CD4-positive, alpha-beta memory T cell (primary cell): ENCODE measurements around the gene PILRB. TPM values are rescaled to one million over a fixed set of nuclear protein-coding genes. Genes with fewer than 3 reads are reported as not detected.
"Not testable (repeated sequence)": the region's sequence is repeated elsewhere in the genome, so short reads cannot be mapped to it uniquely, and the experiment has no call there.

ENCODE experiments used
- CTCF ChIA-PET: fragments of 350-600 bp; sonication (Branson Sonifier 250); formaldehyde crosslinking; loops from one replicate; lab custom pipeline; 2021; ENCODE audit warnings: inconsistent platforms; ENCODE audit not compliant: partially characterized antibody; lab: Charles Lee
- POLR2A ChIA-PET: fragments of 350-600 bp; sonication (Branson Sonifier 250); formaldehyde crosslinking; loops from one replicate; lab custom pipeline; 2021; ENCODE audit not compliant: partially characterized antibody; lab: Charles Lee
- DNase-seq, 5 donors: peaks; one replicate each; pipeline versions ENCODE4 v3.0.0 to v3.0.0-alpha.2; 2020 to 2022; ENCODE audit warnings: mixed read lengths in 1 of 5
- H3K27ac ChIP-seq: one replicate; pipeline ENCODE4 v1.7.0; 2013; ENCODE audit warnings: low read depth, low read length
- H3K27me3 ChIP-seq: 2 replicates; pipeline ENCODE4 v1.7.0; 2013; ENCODE audit warnings: mild to moderate bottlenecking, low read length, moderate library complexity; ENCODE audit not compliant: insufficient read depth
- H3K36me3 ChIP-seq: 2 replicates; pipeline ENCODE4 v1.7.0; 2013; ENCODE audit warnings: mild to moderate bottlenecking, low read length, moderate library complexity; ENCODE audit not compliant: insufficient read depth
- H3K4me1 ChIP-seq: 2 replicates; pipeline ENCODE4 v1.7.0; 2013; ENCODE audit warnings: mild to moderate bottlenecking, low read length, moderate library complexity; ENCODE audit not compliant: insufficient read depth
- H3K4me3 ChIP-seq, 2 donors: one replicate each; pipeline ENCODE4 v1.7.0; 2013; ENCODE audit warnings: low read length in 2 of 2, mild to moderate bottlenecking in 1 of 2
- H3K9me3 ChIP-seq, 2 donors: one replicate each; pipeline ENCODE4 v1.7.0; 2013; ENCODE audit warnings: low read length in 2 of 2, control low read depth in 1 of 2; ENCODE audit not compliant: control insufficient read depth in 1 of 2
- H3K27ac Mint-ChIP-seq, 7 donors: one replicate each; pipeline ENCODE4 v1.8.0; 2020 to 2021; ENCODE audit warnings: mixed read lengths in 7 of 7, mild to moderate bottlenecking in 6 of 7, inconsistent platforms in 3 of 7, moderate library complexity in 3 of 7
- H3K27me3 Mint-ChIP-seq, 2 donors: one replicate each; pipeline ENCODE4 v1.8.0; 2020 to 2021; ENCODE audit warnings: mixed read lengths in 2 of 2
- H3K36me3 Mint-ChIP-seq, 2 donors: one replicate each; pipeline ENCODE4 v1.8.0; 2020 to 2021; ENCODE audit warnings: mixed read lengths in 2 of 2, inconsistent platforms in 1 of 2, mild to moderate bottlenecking in 1 of 2
- H3K4me1 Mint-ChIP-seq, 4 donors: one replicate each; pipeline ENCODE4 v1.8.0; 2020 to 2021; ENCODE audit warnings: mixed read lengths in 4 of 4, mild to moderate bottlenecking in 1 of 4
- H3K4me3 Mint-ChIP-seq, 8 donors: one replicate each; pipeline ENCODE4 v1.8.0; 2020 to 2021; ENCODE audit warnings: mixed read lengths in 8 of 8, mild to moderate bottlenecking in 7 of 8, moderate library complexity in 6 of 8, inconsistent platforms in 3 of 8
- H3K9me3 Mint-ChIP-seq, 8 donors: one replicate each; pipeline ENCODE4 v1.8.0; 2020 to 2021; ENCODE audit warnings: mixed read lengths in 8 of 8, mild to moderate bottlenecking in 5 of 8, inconsistent platforms in 3 of 8, moderate library complexity in 1 of 8
- intact Hi-C: fragments of 100-400 bp; cut with micrococcal nuclease; formaldehyde crosslinking; loops from one replicate; pipeline ENCODE4 v1.15.1; 2023
- polyA plus RNA-seq, 2 donors: library from polyadenylated mRNA; unstranded; fragments of 300-500 nt; fragmentation: Illumina TruSeq; gene quantifications; one replicate each; pipeline ENCODE4 v1.2.3, GENCODE V29; 2021
- total RNA-seq, 2 experiments: library from RNA; stranded (reverse); gene quantifications; one replicate each; pipeline ENCODE4 v1.2.3, GENCODE V29; 2021

PILRB gene
- total and polyA plus RNA-seq, 4 experiments from 2014 or later: 1.1 to 117 (median 54.7) TPM

DNA sequence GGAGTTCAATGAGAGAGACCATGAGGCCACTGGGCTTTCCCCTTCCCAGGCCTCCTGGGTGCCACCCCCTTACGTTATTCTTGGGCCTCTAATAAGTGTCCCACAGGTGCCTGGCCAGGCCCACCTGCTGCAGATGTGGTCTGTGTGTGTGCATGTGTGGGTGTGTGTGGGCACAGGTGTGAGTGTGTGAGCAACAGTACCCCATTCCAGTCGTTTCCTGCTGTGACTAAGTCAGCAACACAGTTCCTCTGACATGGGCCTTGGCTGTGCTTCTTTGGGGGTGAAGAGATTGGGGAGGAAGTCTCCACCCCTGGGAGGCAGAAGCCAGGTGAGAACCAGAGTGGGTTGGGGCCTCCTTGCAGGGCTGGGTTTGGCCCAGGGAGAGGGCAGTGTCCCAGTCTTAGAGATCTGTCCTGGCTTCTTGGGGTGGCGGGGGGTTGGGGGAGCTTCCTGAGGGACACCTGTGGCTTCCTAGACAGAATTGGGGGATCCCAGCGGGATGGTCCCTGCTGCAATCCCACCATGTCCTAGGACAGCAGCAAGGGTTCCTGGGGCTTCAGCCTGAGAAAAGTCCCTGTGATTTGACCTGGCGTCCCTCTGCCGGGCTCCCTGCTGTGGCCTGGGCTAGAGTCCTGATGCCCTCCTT, 4.1 kb upstream of the PILRB start:
- no peaks in the 10 kb centered on the region for H3K27me3 Mint-ChIP-seq
- ChIA-PET CTCF (interaction anchor here (0.7 to 1.4 kb wide), 2 partner anchors 221 to 271 kb away, joined by 3 read pairs; no protein-coding TSS in a partner anchor), POLR2A (interaction anchor here (0.6 kb wide), 2 partner anchors 189 to 327 kb away, joined by 3 read pairs; no protein-coding TSS in a partner anchor)
- H3K27ac Mint-ChIP-seq: peak overlapping the region in 6 of 7 donors; percentile 22 to 78 (median 74)
- intact Hi-C loops: no loop called here
- peaks cover 20% of the 10 kb centered on the region for H3K4me1 ChIP-seq
- H3K4me3 ChIP-seq: no peak overlapping the region
- no peaks in the 10 kb centered on the region for H3K9me3 Mint-ChIP-seq
- peak overlapping the region in 7 of 8 donors; percentile 5 to 81 (median 43) for H3K4me3 Mint-ChIP-seq
- no peaks in the 10 kb centered on the region for H3K27me3 ChIP-seq
- H3K36me3 Mint-ChIP-seq: peaks cover 22 to 52% of the 10 kb centered on the region in 2 donors
- H3K36me3 ChIP-seq: peaks cover 54% of the 10 kb centered on the region
- H3K4me1 Mint-ChIP-seq: peaks cover 5 to 27% (median 14%) of the 10 kb centered on the region in 4 donors
- DNase-seq: no peak
- H3K9me3 ChIP-seq: no peaks in the 10 kb centered on the region
- peak overlapping the region; percentile 8 for H3K27ac ChIP-seq

DNA sequence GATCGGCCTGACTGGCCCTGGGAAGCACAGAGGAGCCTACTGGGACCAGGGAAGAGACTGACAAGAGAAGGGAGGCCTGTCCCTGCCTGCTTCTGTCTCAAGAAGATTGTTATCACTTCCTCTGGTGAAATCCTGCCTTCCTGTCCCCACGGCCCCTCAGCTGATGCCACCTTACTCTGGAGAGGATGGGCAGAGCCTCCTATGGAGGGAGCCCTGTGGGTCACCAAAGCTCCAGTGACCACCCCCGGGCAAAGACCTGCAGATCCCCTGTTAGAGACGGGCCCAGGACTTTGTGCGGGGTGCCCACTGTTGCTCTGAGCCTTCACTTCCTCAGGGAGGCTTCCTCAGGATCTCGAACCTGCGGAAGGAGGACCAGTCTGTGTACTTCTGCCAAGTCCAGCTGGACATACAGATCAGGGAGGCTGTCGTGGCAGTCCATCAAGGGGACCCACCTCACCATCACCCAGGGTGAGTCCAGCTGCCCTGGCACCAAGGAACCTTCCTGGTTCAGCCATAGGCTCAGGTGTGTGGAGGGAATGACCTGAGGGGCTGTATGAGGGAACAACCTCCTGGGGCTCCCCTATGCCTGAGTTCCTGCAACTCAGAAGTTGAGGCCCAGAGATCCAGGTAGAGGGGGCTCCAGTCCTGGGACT, 1.4 kb upstream of the PILRB start:
- Mint-ChIP-seq H3K36me3 (peaks cover 29 to 51% of the 10 kb centered on the region in 2 donors), H3K27ac (peak overlapping the region in 2 of 7 donors; percentile 6 to 60), H3K9me3 (no peaks in the 10 kb centered on the region), H3K27me3 (no peaks in the 10 kb centered on the region), H3K4me3 (no peak overlapping the region), H3K4me1 (peaks cover 3 to 18% (median 13%) of the 10 kb centered on the region in 4 donors)
- CTCF ChIA-PET: no interaction called here
- Histone ChIP-seq H3K36me3 (peaks cover 61% of the 10 kb centered on the region), H3K4me1 (peaks cover 16% of the 10 kb centered on the region), H3K4me3 (no peak overlapping the region), H3K27ac (no peak overlapping the region), H3K27me3 (no peaks in the 10 kb centered on the region), H3K9me3 (no peaks in the 10 kb centered on the region)
- no peak for DNase-seq
- intact Hi-C loops: no loop called here
- POLR2A ChIA-PET: interaction anchor here (0.6 kb wide), 1 partner anchor 34 kb away, joined by 3 read pairs; no protein-coding TSS in a partner anchor

DNA sequence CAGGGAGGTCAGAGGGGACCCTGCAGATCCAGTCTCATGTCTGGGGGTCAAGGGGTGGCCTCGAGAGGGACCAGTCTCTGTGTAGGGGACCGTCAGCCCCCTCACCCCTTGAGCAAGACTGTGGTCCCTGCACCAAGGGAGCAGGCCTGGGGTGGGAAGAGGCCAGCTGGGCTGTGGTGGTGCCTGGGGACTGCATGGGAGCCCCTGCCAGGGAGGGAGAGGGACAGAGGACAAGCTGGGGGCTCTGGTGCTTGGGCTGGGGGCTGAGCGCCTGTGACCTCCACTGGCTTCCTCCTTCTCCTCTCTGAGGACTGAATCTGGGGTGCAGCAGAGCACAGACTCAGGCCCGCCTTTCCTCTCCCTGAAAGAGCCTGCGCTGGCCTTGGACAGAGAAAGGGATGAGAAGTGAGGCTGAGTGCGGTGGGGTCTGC, 771 bp upstream of the PILRB start:
- Histone ChIP-seq H3K4me3 (no peak overlapping the region), H3K27me3 (no peaks in the 10 kb centered on the region), H3K4me1 (peaks cover 11% of the 10 kb centered on the region), H3K9me3 (no peaks in the 10 kb centered on the region), H3K27ac (no peak overlapping the region), H3K36me3 (peaks cover 67% of the 10 kb centered on the region)
- Mint-ChIP-seq H3K9me3 (no peaks in the 10 kb centered on the region), H3K4me3 (no peak overlapping the region), H3K36me3 (peaks cover 35 to 56% of the 10 kb centered on the region in 2 donors), H3K27ac (no peak overlapping the region), H3K27me3 (no peaks in the 10 kb centered on the region), H3K4me1 (peaks cover 2 to 12% (median 9%) of the 10 kb centered on the region in 4 donors)
- no peak for DNase-seq
- ChIA-PET CTCF (no interaction called here), POLR2A (no interaction called here)
- intact Hi-C loops: no loop called here

DNA sequence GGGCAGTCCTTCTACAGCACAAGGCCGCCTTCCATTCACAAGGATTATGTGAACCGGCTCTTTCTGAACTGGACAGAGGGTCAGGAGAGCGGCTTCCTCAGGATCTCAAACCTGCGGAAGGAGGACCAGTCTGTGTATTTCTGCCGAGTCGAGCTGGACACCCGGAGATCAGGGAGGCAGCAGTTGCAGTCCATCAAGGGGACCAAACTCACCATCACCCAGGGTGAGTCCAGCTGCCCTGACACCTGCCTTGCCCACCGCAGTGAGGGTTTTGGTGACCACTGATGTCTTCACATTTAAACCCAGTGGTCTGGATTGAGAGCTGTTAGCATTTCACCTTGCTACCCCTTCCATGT, 918 bp downstream of the PILRB start:
- Mint-ChIP-seq H3K9me3 (no peaks in the 10 kb centered on the region), H3K4me1 (peaks cover 0 to 5% (median 2%) of the 10 kb centered on the region in 4 donors), H3K27me3 (no peaks in the 10 kb centered on the region), H3K4me3 (no peak overlapping the region), H3K27ac (peak overlapping the region in 1 of 7 donors; percentile 50), H3K36me3 (peaks cover 42 to 60% of the 10 kb centered on the region in 2 donors)
- Histone ChIP-seq H3K36me3 (peaks cover 62% of the 10 kb centered on the region), H3K27ac (no peak overlapping the region), H3K27me3 (no peaks in the 10 kb centered on the region), H3K4me3 (no peak overlapping the region), H3K9me3 (no peaks in the 10 kb centered on the region), H3K4me1 (peaks cover 3% of the 10 kb centered on the region)
- no peak for DNase-seq
- intact Hi-C loops: no loop called here
- CTCF ChIA-PET: no interaction called here
- POLR2A ChIA-PET: no interaction called here

DNA sequence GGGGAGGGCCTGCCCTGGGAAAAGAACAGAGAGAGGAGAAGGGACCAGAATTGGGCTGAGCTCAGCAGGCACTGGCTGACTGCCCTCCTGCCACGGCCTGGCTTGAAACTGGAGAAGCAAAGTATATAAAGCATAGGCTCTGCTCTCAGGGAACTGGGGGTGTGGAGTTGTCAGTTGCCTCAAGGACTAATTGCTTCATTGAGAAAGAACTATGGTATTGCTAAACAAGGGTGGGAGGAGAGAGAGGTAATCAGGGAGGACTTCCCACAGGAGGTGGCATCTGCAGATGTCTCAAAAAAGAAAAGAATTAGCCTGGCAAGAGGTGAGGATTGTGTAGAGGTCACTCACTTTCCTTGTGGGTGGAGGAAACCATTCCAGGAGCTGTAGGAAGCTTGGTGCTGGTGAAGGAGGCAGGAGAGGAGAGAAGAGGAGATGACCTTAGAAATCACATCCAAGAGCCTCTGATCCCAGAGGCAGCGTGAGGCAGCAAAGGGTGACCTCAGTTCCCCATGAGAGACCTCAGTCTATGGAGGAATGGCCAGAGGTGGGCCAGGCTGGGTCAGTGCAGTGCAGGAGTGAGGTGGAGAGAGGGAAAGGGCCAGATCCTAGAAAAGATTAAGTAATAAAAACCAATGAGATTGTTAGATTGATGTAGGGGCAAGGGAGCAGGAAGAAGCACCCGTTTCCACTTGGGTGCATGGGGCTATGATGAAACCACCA, 2.4 kb downstream of the PILRB start:
- H3K27ac Mint-ChIP-seq: peak overlapping the region in 5 of 7 donors; percentile 37 to 84 (median 67)
- Histone ChIP-seq H3K4me1 (peaks cover 2% of the 10 kb centered on the region), H3K27ac (no peak overlapping the region), H3K36me3 (peaks cover 58% of the 10 kb centered on the region), H3K9me3 (no peaks in the 10 kb centered on the region), H3K4me3 (no peak overlapping the region), H3K27me3 (no peaks in the 10 kb centered on the region)
- intact Hi-C loops: no loop called here
- H3K9me3 Mint-ChIP-seq: no peaks in the 10 kb centered on the region
- no peak overlapping the region for H3K4me3 Mint-ChIP-seq
- no peaks in the 10 kb centered on the region for H3K27me3 Mint-ChIP-seq
- ChIA-PET POLR2A (no interaction called here), CTCF (no interaction called here)
- no peak for DNase-seq
- H3K4me1 Mint-ChIP-seq: peaks cover 1 to 10% (median 7%) of the 10 kb centered on the region in 4 donors
- peaks cover 40 to 62% of the 10 kb centered on the region in 2 donors for H3K36me3 Mint-ChIP-seq

DNA sequence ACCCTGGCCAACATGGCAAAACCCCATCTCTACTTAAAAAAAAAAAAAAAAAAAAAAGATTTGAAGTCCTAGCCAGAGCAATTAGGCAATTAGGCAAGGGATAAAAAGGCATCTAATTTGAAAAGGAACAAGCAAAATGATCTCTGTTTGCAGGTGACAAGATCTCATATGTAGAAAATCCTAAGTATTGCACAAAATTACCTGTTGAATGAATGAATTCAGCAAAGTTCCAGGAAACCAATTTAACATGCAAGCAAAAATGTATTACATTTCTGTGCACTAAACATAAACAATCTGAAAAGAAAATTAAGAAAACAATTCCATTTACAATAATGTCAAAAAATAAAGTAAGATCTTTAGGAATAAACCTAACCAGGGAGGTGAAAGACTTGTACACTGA, 5.2 kb downstream of the PILRB start:
- Histone ChIP-seq H3K27ac (no peak overlapping the region), H3K4me1 (peaks cover 15% of the 10 kb centered on the region), H3K27me3 (no peaks in the 10 kb centered on the region), H3K4me3 (no peak overlapping the region), H3K36me3 (peaks cover 34% of the 10 kb centered on the region), H3K9me3 (no peaks in the 10 kb centered on the region)
- H3K4me1 Mint-ChIP-seq: peaks cover 10 to 31% (median 20%) of the 10 kb centered on the region in 4 donors
- intact Hi-C loops: no loop called here
- no peak overlapping the region for H3K4me3 Mint-ChIP-seq
- H3K9me3 Mint-ChIP-seq: peaks cover 0 to 1% (median 0%) of the 10 kb centered on the region in 8 donors
- ChIA-PET POLR2A (no interaction called here), CTCF (no interaction called here)
- peaks cover 40 to 54% of the 10 kb centered on the region in 2 donors for H3K36me3 Mint-ChIP-seq
- DNase-seq: no peak
- peak overlapping the region in 5 of 7 donors; percentile 0 to 23 (median 3) for H3K27ac Mint-ChIP-seq
- no peaks in the 10 kb centered on the region for H3K27me3 Mint-ChIP-seq

DNA sequence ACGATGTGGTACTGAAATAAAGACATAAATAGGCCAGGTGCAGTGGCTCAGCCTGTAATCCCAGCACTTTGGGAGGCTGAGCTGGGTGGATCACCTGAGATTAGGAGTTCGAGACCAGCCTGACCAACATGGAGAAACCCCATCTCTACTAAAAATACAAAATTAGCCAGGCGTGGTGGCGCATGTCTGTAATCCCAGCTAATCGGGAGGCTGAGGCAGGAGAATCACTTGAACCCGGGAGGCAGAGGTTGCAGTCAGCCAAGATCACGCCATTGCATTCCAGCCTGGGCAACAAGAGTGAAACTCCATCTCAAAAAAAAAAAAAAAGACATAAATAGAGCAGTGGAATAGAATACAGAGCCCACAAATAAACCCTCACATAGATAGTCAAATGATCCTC, 5.9 kb downstream of the PILRB start:
- intact Hi-C loops, H3K27me3 Mint-ChIP-seq, H3K4me3 ChIP-seq, H3K9me3 ChIP-seq, H3K4me3 Mint-ChIP-seq, DNase-seq, H3K27me3 ChIP-seq, POLR2A ChIA-PET, H3K9me3 Mint-ChIP-seq, H3K27ac ChIP-seq, CTCF ChIA-PET: not testable (repeated sequence)
- peaks cover 10 to 31% (median 20%) of the 10 kb centered on the region in 4 donors for H3K4me1 Mint-ChIP-seq
- Histone ChIP-seq H3K36me3 (peaks cover 27% of the 10 kb centered on the region), H3K4me1 (peaks cover 15% of the 10 kb centered on the region)
- peak overlapping the region in 2 of 7 donors; percentile 8 to 38 for H3K27ac Mint-ChIP-seq
- peaks cover 37 to 50% of the 10 kb centered on the region in 2 donors for H3K36me3 Mint-ChIP-seq
